ENCODE data around the gene SAMD4A.
A peak's percentile ranks its signal among the peaks of the same experiment; 100 is the strongest.

SAMD4A gene

GRCh38 chr14:54685286-54685845, 118.4 kb downstream of the SAMD4A start:
- no peak for DNase-seq (ENCODE audit: low spot score)

GRCh38 chr14:54686219-54686870, 119.4 kb downstream of the SAMD4A start:
- no peak for DNase-seq (ENCODE audit: low spot score)

- DNase-seq (ENCODE audit: low spot score) = no peak
Measured at GRCh38 chr14:54686871-54687749, 120.2 kb downstream of the SAMD4A start.

- DNase-seq (ENCODE audit: low spot score) = no peak
Measured at GRCh38 chr14:54687750-54688119, 120.8 kb downstream of the SAMD4A start.

- no peak for DNase-seq (ENCODE audit: low spot score)
Measured at GRCh38 chr14:54688229-54688628, 121.3 kb downstream of the SAMD4A start.

- no peak for DNase-seq (ENCODE audit: low spot score)
Measured at GRCh38 chr14:54689928-54690327, 123.0 kb downstream of the SAMD4A start.

GRCh38 chr14:54690887-54691286, 124.0 kb downstream of the SAMD4A start:
- no peak for DNase-seq (ENCODE audit: low spot score)

- peak; percentile 10 for DNase-seq (ENCODE audit: low spot score)
Measured at GRCh38 chr14:54691525-54692283, 124.8 kb downstream of the SAMD4A start.

GRCh38 chr14:54692284-54692772, 125.4 kb downstream of the SAMD4A start:
- DNase-seq (ENCODE audit: low spot score) = no peak

- DNase-seq (ENCODE audit: low spot score) = no peak
Measured at GRCh38 chr14:54693761-54694160, 126.8 kb downstream of the SAMD4A start.

- DNase-seq (ENCODE audit: low spot score) = no peak
Measured at GRCh38 chr14:54695196-54695595, 128.3 kb downstream of the SAMD4A start.

GRCh38 chr14:54697001-54697400, 130.1 kb downstream of the SAMD4A start:
- DNase-seq (ENCODE audit: low spot score) = no peak

- peak; percentile 58 for DNase-seq (ENCODE audit: low spot score)
Measured at GRCh38 chr14:54697803-54698202, 130.9 kb downstream of the SAMD4A start.

- no peak for DNase-seq (ENCODE audit: low spot score)
Measured at GRCh38 chr14:54698501-54698900, 131.6 kb downstream of the SAMD4A start.

- no peak for DNase-seq (ENCODE audit: low spot score)
Measured at GRCh38 chr14:54698966-54699530, 132.1 kb downstream of the SAMD4A start.

GRCh38 chr14:54699735-54700134, 132.8 kb downstream of the SAMD4A start:
- no peak for DNase-seq (ENCODE audit: low spot score)

- no peak for DNase-seq (ENCODE audit: low spot score)
Measured at GRCh38 chr14:54700717-54701116, 133.8 kb downstream of the SAMD4A start.

- no peak for DNase-seq (ENCODE audit: low spot score)
Measured at GRCh38 chr14:54702014-54702491, 135.1 kb downstream of the SAMD4A start.

GRCh38 chr14:54702492-54702891, 135.6 kb downstream of the SAMD4A start:
- no peak for DNase-seq (ENCODE audit: low spot score)

GRCh38 chr14:54703082-54703481, 136.2 kb downstream of the SAMD4A start:
- no peak for DNase-seq (ENCODE audit: low spot score)

- DNase-seq (ENCODE audit: low spot score) = no peak
Measured at GRCh38 chr14:54703724-54704123, 136.8 kb downstream of the SAMD4A start.

GRCh38 chr14:54704768-54705167, 137.8 kb downstream of the SAMD4A start:
- DNase-seq (ENCODE audit: low spot score) = no peak
